ENCODE results near the gene TBC1D8. TPM values are rescaled to one million over a fixed set of nuclear protein-coding genes. Genes with fewer than 3 reads are reported as not detected.

The TBC1D8 gene
- total and polyA plus RNA-seq, 2 donors (not counting 1 experiment from before 2014, with no cell fraction given): 1.7 to 15.7 TPM

DNA sequence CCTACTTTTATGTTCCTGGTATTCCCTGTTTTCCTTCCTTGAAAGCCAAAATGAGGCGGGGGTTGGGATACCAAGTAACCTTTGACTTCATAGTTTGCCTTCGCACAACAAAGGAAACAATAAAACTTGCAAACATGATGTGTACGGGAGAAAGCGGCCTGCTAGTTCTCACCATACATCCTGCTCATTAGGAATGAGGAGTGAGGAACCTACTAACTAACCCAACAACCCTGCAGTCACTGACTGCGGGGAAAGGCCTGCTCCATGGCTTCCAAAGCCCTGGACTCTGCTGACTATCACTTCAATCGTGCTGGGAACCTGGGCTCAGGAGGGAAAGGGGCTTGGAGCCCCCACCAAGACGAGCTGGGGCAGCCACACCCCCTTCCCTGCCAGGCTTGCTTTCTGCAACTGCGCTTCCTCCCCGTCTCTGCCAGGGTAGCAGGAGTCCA is 124.9 kb downstream of the TBC1D8 start:
- Histone ChIP-seq H3K4me3 (ENCODE audit: control extremely low read depth in 1 of 5, extremely low read depth in 1 of 5, insufficient read depth in 1 of 5, low read depth in 2 of 5, low read length in 4 of 5) (no peak overlapping the region), H3K27ac (ENCODE audit: low read length in 2 of 2) (no peak overlapping the region), H3K9me3 (ENCODE audit: control extremely low read depth in 1 of 3, control insufficient read depth in 2 of 3, insufficient read depth in 1 of 3, low read length in 2 of 3) (peaks cover 0 to 3% (median 0%) of the 10 kb centered on the region in 3 donors), H2AFZ (ENCODE audit: insufficient read depth, low read depth, low read length, poor library complexity, severe bottlenecking) (no peak overlapping the region), H3K79me2 (ENCODE audit: control insufficient read depth, insufficient read depth, low read length) (no peaks in the 10 kb centered on the region), H3K9ac (ENCODE audit: low read length) (no peak overlapping the region), H3K36me3 (replicated peaks in 1 of 2; ENCODE audit: control extremely low read depth in 1 of 2, control insufficient read depth in 1 of 2, extremely low read depth in 1 of 2, insufficient read depth in 2 of 2, low read length in 1 of 2) (peaks cover 0 to 2% of the 10 kb centered on the region in 2 experiments), H4K20me1 (ENCODE audit: control insufficient read depth, insufficient read depth, low read length, poor library complexity, severe bottlenecking) (no peaks in the 10 kb centered on the region), H3K4me1 (ENCODE audit: control insufficient read depth in 2 of 2, insufficient read depth in 2 of 2, low read length in 2 of 2) (no peaks in the 10 kb centered on the region), H3K27me3 (replicated peaks in 1 of 4; ENCODE audit: control extremely low read depth in 1 of 4, control insufficient read depth in 3 of 4, insufficient read depth in 4 of 4, low read length in 3 of 4) (peaks cover 0 to 3% (median 0%) of the 10 kb centered on the region in 4 experiments), H3K4me2 (replicated peaks; ENCODE audit: low read depth, low read length, poor library complexity, severe bottlenecking) (no peak overlapping the region)
- ChIA-PET CTCF (interaction anchor here (1.3 to 2.4 kb wide), 2 partner anchors 14 to 179 kb away, joined by 3 to 9 read pairs; no protein-coding TSS in a partner anchor), POLR2A (no interaction called here)
- no peak for TF ChIP-seq EZH2 (IDR thresholded peaks at IDR 0.05; ENCODE audit: borderline replicate concordance, insufficient read depth, low read depth, low read length, poor library complexity, severe bottlenecking)
- TF ChIP-seq CTCF (IDR thresholded peaks at IDR 0.05): no peak
- WGBS (ENCODE audit: insufficient coverage): 64% methylated on average over 7 of the region's 9 CpGs
- Mint-ChIP-seq H3K9me3 (ENCODE audit: insufficient read depth) (no peaks in the 10 kb centered on the region), H3K4me3 (no peak overlapping the region), H3K4me1 (peaks cover 3% of the 10 kb centered on the region), H3K27me3 (no peaks in the 10 kb centered on the region), H3K27ac (no peak overlapping the region)
- DNase-seq: no peak
- ATAC-seq (ENCODE audit: low read depth): no peak
- intact Hi-C loops (cut with micrococcal nuclease): no loop called here

DNA sequence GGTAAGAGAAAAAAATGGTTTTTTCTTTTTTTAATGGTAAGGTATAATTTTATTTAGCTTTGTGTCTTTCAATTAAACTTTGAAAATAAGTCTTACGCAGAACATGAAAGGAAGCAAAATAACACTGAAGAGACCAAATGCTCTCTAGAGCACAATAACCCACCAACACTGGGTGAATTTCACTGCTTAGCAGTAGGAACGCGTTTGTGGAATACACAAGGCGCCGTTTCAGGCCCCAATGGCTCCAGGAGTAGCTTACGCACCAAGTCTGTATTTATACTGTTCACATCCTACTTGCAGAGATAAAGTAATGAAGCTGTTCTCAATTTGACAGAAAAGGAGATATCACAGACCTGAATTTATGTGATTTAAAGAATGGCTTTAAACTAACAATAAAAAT is 125.6 kb downstream of the TBC1D8 start:
- Mint-ChIP-seq H3K4me1 (peaks cover 3% of the 10 kb centered on the region), H3K9me3 (ENCODE audit: insufficient read depth) (no peaks in the 10 kb centered on the region), H3K27ac (no peak overlapping the region), H3K27me3 (no peaks in the 10 kb centered on the region), H3K4me3 (no peak overlapping the region)
- CTCF ChIA-PET: interaction anchor here (1.3 kb wide), 1 partner anchor 13 kb away, joined by 3 read pairs; no protein-coding TSS in a partner anchor
- intact Hi-C loops (cut with micrococcal nuclease): no loop called here
- H3K9me3 ChIP-seq (ENCODE audit: control extremely low read depth in 1 of 3, control insufficient read depth in 2 of 3, insufficient read depth in 1 of 3, low read length in 2 of 3): peaks cover 0 to 3% (median 0%) of the 10 kb centered on the region in 3 donors
- POLR2A ChIA-PET: no interaction called here
- no peak overlapping the region for H3K9ac ChIP-seq (ENCODE audit: low read length)
- no peaks in the 10 kb centered on the region for H3K4me1 ChIP-seq (ENCODE audit: control insufficient read depth in 2 of 2, insufficient read depth in 2 of 2, low read length in 2 of 2)
- ATAC-seq (ENCODE audit: low read depth) (no peak), DNase-seq (no peak)
- WGBS (ENCODE audit: insufficient coverage): 100% methylated on average over 1 of the region's 6 CpGs
- no peak overlapping the region for H3K27ac ChIP-seq (ENCODE audit: low read length in 2 of 2)
- H3K36me3 ChIP-seq (replicated peaks in 1 of 2; ENCODE audit: control extremely low read depth in 1 of 2, control insufficient read depth in 1 of 2, extremely low read depth in 1 of 2, insufficient read depth in 2 of 2, low read length in 1 of 2): peaks cover 0 to 2% of the 10 kb centered on the region in 2 experiments
- H3K4me2 ChIP-seq (replicated peaks; ENCODE audit: low read depth, low read length, poor library complexity, severe bottlenecking): no peak overlapping the region
- peaks cover 0 to 3% (median 0%) of the 10 kb centered on the region in 4 experiments for H3K27me3 ChIP-seq (replicated peaks in 1 of 4; ENCODE audit: control extremely low read depth in 1 of 4, control insufficient read depth in 3 of 4, insufficient read depth in 4 of 4, low read length in 3 of 4)
- TF ChIP-seq EZH2 (IDR thresholded peaks at IDR 0.05; ENCODE audit: borderline replicate concordance, insufficient read depth, low read depth, low read length, poor library complexity, severe bottlenecking) (no peak), CTCF (IDR thresholded peaks at IDR 0.05) (no peak)
- no peaks in the 10 kb centered on the region for H4K20me1 ChIP-seq (ENCODE audit: control insufficient read depth, insufficient read depth, low read length, poor library complexity, severe bottlenecking)
- no peak overlapping the region for H3K4me3 ChIP-seq (ENCODE audit: control extremely low read depth in 1 of 5, extremely low read depth in 1 of 5, insufficient read depth in 1 of 5, low read depth in 2 of 5, low read length in 4 of 5)
- H3K79me2 ChIP-seq (ENCODE audit: control insufficient read depth, insufficient read depth, low read length): no peaks in the 10 kb centered on the region
- no peak overlapping the region for H2AFZ ChIP-seq (ENCODE audit: insufficient read depth, low read depth, low read length, poor library complexity, severe bottlenecking)

Measured in B cell (primary cell).